IPS-20b (cell line): ENCODE data around the gene NDST1.

Source experiments
- H3K27ac ChIP-seq: one replicate; pipeline ENCODE4 v1.5.1; 2013; ENCODE audit warnings: low read length
- H3K27me3 ChIP-seq: 2 replicates; pipeline ENCODE4 v1.6.1; 2013; ENCODE audit warnings: mild to moderate bottlenecking, low read length, inconsistent platforms; ENCODE audit not compliant: insufficient read depth
- H3K36me3 ChIP-seq: 2 replicates; pipeline ENCODE4 v1.6.1; 2013; ENCODE audit warnings: low read depth, mild to moderate bottlenecking, inconsistent platforms, low read length, moderate library complexity; ENCODE audit not compliant: insufficient read depth
- H3K4me1 ChIP-seq: 2 replicates; pipeline ENCODE4 v1.6.1; 2013; ENCODE audit warnings: mild to moderate bottlenecking, control low read depth, inconsistent platforms, low read length, moderate library complexity; ENCODE audit not compliant: insufficient read depth
- H3K4me3 ChIP-seq: 2 replicates; pipeline ENCODE4 v1.5.1; 2013; ENCODE audit warnings: mild to moderate bottlenecking, low read length, inconsistent platforms
- H3K9ac ChIP-seq: 2 replicates; pipeline ENCODE4 v1.6.1; 2013; ENCODE audit warnings: low read depth, mild to moderate bottlenecking, inconsistent platforms, low read length, moderate library complexity
- H3K9me3 ChIP-seq: 2 replicates; pipeline ENCODE4 v1.6.1; 2013; ENCODE audit warnings: mild to moderate bottlenecking, low read depth, low read length, inconsistent platforms; ENCODE audit not compliant: insufficient read depth

NDST1 gene

DNA sequence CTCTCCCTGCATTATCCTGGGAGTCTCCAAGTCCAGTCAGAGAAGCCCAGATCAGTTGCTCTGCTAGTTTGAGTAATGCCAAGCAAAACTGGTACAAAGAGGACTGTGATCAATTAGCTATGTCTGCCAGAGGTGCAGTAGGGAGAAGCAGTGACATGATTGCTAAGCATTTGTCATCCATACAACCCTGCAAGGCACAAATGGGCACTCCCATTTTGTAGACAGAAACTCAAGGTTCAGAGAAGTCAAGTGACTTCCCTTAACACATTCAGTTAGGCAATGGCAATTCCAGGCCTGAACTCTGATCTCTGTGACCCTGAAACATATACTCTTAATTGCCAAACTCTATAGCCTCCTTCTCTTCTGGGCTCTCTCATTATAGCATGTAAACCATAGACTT, 34.0 kb downstream of the NDST1 start:
- Histone ChIP-seq H3K4me3 (no peak overlapping the region), H3K4me1 (peaks cover under 1% of the 10 kb centered on the region; the same call in 1 of the 2 replicates), H3K27ac (no peak overlapping the region), H3K36me3 (peaks cover 86% of the 10 kb centered on the region), H3K9me3 (no peaks in the 10 kb centered on the region), H3K9ac (no peak overlapping the region), H3K27me3 (no peaks in the 10 kb centered on the region)

DNA sequence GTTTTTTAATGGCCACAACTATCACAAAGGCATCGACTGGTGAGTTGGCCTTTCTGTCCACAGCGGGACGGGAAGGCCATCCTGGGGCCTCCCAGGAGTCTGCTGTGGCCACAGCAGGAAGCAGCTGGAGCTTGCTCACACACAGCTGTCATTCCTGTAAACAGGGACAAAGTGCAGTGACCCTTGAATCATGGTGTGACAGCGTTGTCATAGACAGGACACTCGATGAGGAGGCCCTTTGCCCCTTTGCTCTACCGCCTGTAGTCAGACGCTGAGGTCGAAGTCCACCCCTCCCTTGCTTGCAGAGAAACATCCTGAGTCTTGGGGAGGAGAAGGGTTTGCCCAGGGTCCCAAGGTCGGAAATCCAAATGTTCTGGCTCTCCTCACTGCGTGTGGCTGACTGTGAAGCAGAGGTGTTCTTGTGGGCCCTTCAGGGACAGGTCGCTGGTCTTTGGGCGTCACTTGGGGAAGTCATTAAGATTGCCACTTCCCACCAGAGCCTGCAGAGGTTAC, 35.1 kb downstream of the NDST1 start:
- no peak overlapping the region for H3K9ac ChIP-seq
- H3K4me1 ChIP-seq: no peaks in the 10 kb centered on the region
- no peaks in the 10 kb centered on the region for H3K27me3 ChIP-seq
- no peaks in the 10 kb centered on the region for H3K9me3 ChIP-seq
- no peak overlapping the region for H3K4me3 ChIP-seq
- H3K27ac ChIP-seq: no peak overlapping the region
- peaks cover 87% of the 10 kb centered on the region for H3K36me3 ChIP-seq

DNA sequence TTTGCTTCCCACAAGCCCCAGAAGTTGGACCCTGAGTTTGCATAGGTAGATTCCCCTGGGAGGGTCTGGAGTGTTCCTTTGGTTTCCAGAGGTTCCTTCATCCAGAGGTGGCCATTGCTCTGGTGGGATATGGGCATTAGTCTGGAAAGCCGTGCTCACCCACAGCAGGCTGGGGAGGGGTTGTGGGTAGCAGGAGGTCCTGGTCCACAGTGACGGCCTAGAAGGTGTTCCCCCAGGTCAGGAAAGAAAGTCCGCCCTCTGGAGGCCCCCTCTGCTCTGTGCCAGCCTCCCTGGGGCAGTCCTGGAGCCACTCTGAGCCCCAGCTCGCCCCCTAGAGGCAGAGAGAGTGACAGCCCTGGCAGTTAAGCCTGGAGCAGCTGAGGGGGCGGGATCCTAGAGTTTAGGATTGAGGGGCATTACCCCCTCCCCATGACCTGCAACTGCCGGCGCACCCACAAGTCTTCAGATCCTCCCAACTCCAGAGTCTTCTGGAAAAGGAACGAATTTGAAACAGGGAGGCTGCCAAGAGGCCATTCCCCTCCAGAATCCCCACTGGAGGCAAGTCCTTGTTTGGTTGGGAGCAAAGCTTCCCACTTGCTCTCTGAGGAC, 36.8 kb downstream of the NDST1 start:
- no peaks in the 10 kb centered on the region for H3K4me1 ChIP-seq
- no peak overlapping the region for H3K9ac ChIP-seq
- H3K36me3 ChIP-seq: peaks cover 80% of the 10 kb centered on the region
- H3K27ac ChIP-seq: no peak overlapping the region
- H3K27me3 ChIP-seq: no peaks in the 10 kb centered on the region
- H3K4me3 ChIP-seq: no peak overlapping the region
- H3K9me3 ChIP-seq: no peaks in the 10 kb centered on the region

DNA sequence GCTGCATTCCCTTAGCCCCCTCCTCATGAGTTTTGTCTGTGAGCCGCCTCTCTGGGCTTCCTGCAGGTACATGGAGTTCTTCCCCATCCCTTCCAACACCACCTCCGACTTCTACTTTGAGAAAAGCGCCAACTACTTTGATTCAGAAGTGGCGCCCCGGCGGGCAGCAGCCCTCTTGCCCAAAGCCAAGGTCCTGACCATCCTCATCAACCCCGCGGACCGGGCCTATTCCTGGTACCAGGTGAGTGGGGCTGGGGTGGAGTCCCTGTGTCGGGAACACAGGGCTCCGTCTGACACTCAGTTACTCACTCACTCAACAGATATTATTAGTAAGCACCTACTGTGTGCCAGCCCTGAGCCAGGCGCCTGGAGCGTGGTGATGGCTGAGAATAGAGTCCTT, 37.3 kb downstream of the NDST1 start:
- Histone ChIP-seq H3K4me3 (no peak overlapping the region), H3K9ac (no peak overlapping the region), H3K27me3 (no peaks in the 10 kb centered on the region), H3K4me1 (no peaks in the 10 kb centered on the region), H3K36me3 (peaks cover 80% of the 10 kb centered on the region), H3K9me3 (no peaks in the 10 kb centered on the region), H3K27ac (no peak overlapping the region)

DNA sequence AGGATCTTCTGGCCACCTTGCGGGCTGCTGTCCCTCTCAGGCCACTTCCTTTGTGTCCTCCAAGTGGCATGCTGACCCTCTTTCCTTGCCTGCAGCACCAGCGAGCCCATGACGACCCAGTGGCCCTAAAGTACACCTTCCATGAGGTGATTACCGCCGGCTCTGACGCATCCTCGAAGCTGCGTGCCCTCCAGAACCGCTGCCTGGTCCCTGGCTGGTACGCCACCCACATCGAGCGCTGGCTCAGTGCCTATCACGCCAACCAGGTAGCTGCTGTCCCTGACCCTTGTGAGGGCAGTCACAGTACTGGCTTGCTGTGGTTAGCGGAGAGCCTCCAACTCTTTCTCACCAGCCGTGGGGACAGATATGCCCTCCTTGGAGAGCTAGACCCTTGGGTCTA, 40.2 kb downstream of the NDST1 start:
- H3K9me3 ChIP-seq: no peaks in the 10 kb centered on the region
- H3K9ac ChIP-seq: no peak overlapping the region
- peaks cover 77% of the 10 kb centered on the region for H3K36me3 ChIP-seq
- no peak overlapping the region for H3K4me3 ChIP-seq
- H3K27ac ChIP-seq: no peak overlapping the region
- H3K4me1 ChIP-seq: no peaks in the 10 kb centered on the region
- H3K27me3 ChIP-seq: no peaks in the 10 kb centered on the region

DNA sequence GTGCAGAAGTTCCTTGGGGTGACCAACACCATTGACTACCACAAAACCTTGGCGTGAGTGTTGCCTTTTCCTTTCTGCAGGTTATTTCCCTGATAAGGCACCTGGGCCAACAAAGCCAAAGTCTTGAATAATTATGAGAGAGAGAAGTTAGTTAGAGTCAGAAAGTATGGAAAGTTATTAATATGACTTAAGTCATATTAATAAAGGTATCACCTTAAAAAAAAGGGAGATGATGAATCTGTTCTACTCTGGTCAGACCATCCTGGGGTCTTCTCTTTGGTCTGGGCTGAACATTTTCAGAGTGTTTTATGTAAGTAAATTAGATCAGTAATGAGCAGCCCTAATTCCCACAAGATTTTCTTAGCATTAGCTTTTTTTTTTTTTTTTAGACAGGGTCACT, 41.8 kb downstream of the NDST1 start:
- Histone ChIP-seq H3K27ac (no peak overlapping the region), H3K36me3 (peaks cover 82% of the 10 kb centered on the region), H3K4me3 (no peak overlapping the region), H3K9me3 (no peaks in the 10 kb centered on the region), H3K27me3 (no peaks in the 10 kb centered on the region), H3K4me1 (no peaks in the 10 kb centered on the region), H3K9ac (no peak overlapping the region)

DNA sequence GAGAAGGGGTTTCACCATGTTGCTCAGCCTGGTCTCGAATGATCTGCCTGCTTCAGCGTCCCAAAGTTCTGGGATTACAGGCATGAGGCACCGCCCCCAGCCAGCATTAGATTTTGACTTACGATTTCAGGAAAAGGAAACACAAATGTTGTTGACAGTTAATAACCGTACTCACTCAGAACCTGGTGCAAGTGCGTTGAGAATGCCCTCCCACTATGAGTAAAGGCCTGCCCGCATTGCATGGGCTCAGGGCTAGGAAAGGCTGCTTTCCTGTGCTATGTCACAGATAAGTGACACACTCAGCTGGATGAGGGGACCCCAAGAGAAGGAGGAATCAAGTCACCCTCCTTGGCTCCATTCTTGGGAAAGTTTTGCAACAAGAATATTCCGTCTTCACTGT, 42.4 kb downstream of the NDST1 start:
- Histone ChIP-seq H3K9me3 (no peaks in the 10 kb centered on the region), H3K36me3 (peaks cover 82% of the 10 kb centered on the region)

DNA sequence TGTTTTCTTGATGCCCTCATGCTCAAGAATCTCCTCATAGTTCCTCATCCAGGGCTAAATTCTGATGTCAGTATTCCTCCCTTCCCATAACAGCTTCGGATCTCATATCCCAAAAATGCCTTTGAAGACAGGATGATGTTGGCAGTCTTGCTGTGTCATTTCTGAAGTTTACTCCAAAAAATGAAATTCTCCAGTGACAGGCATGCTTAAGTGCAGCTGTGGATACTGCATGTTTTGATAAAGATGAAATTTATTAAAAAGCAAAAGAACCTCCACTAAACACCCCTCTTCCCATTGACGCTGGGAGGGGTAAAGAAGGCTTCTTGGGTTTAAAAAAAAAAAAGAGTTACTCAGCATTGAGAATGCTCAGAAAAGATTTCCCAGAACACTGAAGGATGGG, 43.1 kb downstream of the NDST1 start:
- Histone ChIP-seq H3K27ac (no peak overlapping the region), H3K4me3 (no peak overlapping the region), H3K9ac (no peak overlapping the region), H3K36me3 (peaks cover 83% of the 10 kb centered on the region), H3K27me3 (no peaks in the 10 kb centered on the region), H3K9me3 (no peaks in the 10 kb centered on the region), H3K4me1 (no peaks in the 10 kb centered on the region)

More for the DNA sequence above, 42.4 kb downstream of the NDST1 start:
- no peaks in the 10 kb centered on the region for H3K27me3 ChIP-seq
- H3K4me1 ChIP-seq: no peaks in the 10 kb centered on the region
- no peak overlapping the region for H3K4me3 ChIP-seq
- H3K27ac ChIP-seq: no peak overlapping the region
- no peak overlapping the region for H3K9ac ChIP-seq

DNA sequence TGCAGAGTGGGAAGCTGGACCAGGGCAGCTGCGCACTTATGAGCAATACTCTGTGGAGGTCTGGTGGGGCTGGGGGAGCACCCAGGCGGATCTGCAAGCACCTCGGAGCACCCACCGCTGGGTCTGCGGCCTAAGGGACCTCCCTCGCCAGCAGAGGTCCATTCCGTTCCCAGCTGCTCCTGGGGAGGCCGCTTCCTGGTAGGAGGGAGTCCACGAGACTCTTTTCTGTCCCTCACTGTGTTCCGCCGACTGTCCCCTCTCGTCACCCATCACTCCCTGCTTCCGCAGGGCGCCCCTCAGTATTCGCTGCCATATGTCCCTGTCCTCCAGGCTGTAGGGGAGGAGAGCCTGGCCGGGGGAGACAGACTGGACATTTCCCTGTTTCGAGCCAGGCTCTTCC, 45.5 kb downstream of the NDST1 start:
- H3K9ac ChIP-seq: no peak overlapping the region
- H3K36me3 ChIP-seq: peaks cover 74% of the 10 kb centered on the region
- H3K27me3 ChIP-seq: no peaks in the 10 kb centered on the region
- no peak overlapping the region for H3K27ac ChIP-seq
- H3K9me3 ChIP-seq: no peaks in the 10 kb centered on the region
- no peaks in the 10 kb centered on the region for H3K4me1 ChIP-seq
- no peak overlapping the region for H3K4me3 ChIP-seq

DNA sequence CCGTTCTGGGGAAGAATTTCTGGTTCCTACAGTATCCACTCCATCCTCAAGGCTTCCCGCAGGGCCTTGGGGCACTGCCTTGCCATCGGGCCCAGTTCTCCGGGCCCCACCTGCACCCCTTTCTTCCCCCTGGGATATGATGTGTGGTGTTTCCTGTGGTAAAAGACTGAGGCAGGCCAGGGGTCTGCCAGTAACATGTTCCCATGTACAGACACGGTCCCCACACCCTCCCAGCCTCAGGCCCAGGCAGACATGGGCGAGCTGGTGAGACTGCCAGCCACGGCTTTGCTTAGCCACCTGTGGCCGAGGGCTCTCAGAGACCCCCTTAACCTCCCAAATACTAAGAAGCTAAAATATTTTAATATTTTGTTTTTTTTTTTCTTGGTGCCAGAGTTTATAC, 46.0 kb downstream of the NDST1 start:
- Histone ChIP-seq H3K27ac (no peak overlapping the region), H3K9me3 (no peaks in the 10 kb centered on the region), H3K4me3 (no peak overlapping the region), H3K27me3 (no peaks in the 10 kb centered on the region), H3K9ac (no peak overlapping the region), H3K36me3 (peaks cover 74% of the 10 kb centered on the region), H3K4me1 (no peaks in the 10 kb centered on the region)

DNA sequence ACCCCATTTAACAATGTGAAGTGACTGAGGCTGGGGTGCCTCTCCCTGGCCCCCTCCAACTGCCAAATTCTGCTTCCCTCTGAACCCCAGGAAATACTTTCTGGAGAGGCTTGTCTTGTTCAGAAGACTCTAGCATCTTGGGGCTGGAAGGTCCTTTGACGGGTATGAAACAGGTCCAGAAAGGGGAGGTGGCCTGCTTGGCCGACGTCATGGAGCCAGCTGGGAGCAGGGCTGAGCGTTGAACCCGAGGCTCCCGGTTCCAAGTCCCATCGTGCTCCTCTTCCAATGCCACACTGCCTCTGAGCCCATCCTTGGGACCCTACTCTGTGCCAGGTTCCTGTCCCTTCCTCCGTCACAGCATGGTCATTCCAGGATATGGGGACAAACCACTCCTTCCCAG, 46.9 kb downstream of the NDST1 start:
- no peaks in the 10 kb centered on the region for H3K9me3 ChIP-seq
- H3K27ac ChIP-seq: no peak overlapping the region
- no peak overlapping the region for H3K9ac ChIP-seq
- H3K27me3 ChIP-seq: no peaks in the 10 kb centered on the region
- no peak overlapping the region for H3K4me3 ChIP-seq
- H3K36me3 ChIP-seq: peaks cover 66% of the 10 kb centered on the region
- H3K4me1 ChIP-seq: no peaks in the 10 kb centered on the region

DNA sequence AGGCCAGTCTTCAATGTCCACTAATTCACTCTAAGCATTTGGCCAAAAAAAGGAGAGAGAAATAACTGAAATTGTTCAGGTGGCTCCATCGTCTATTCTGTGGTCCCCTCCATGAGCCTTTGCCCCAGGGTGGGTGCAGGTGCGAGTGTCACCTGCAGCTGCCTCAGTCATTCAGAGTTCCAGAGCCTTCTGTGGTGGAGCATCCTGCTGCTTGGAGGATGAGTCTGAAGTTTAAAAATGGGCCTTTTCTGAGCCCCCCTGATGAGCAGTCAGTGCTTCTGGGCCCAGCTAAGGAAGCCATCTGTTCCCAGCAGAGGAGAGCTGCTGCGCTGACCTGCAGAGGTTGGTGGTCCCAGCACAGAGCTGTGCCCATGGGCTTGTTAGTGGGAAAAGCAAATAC, 48.2 kb downstream of the NDST1 start:
- Histone ChIP-seq H3K9me3 (no peaks in the 10 kb centered on the region), H3K4me3 (no peak overlapping the region), H3K4me1 (peaks cover 5% of the 10 kb centered on the region; the same call in 1 of the 2 replicates), H3K9ac (no peak overlapping the region), H3K36me3 (peaks cover 53% of the 10 kb centered on the region), H3K27me3 (no peaks in the 10 kb centered on the region), H3K27ac (no peak overlapping the region)
